D721Med (cell line): Measurements from ENCODE around the gene DDX3X.
"Not testable (repeated sequence)": the region's sequence is repeated elsewhere in the genome, so short reads cannot be mapped to it uniquely, and the experiment has no call there.

Source experiments
- DNase-seq: peaks from one replicate; pipeline ENCODE4 v3.0.0; 2011; ENCODE audit warnings: low spot score; ENCODE audit not compliant: insufficient read length
- FAIRE-seq: peaks from 2 replicates; lab custom pipeline; 2011; peaks lifted over from hg19 to GRCh38; lab: Jason Lieb, UNC
- CTCF ChIP-seq: IDR thresholded peaks from 2 replicates; pipeline ENCODE4 v1.5.1; 2012; ENCODE audit warnings: mild to moderate bottlenecking, control low read depth; ENCODE audit not compliant: insufficient read depth; ENCODE audit errors: missing control alignments

The DDX3X gene

GRCh38 chrX:41397768-41398167 is 63.8 kb downstream of the DDX3X start:
- no peak for TF ChIP-seq CTCF
- DNase-seq (no peak), FAIRE-seq (no peak)

- not testable (repeated sequence) for DNase-seq, FAIRE-seq
Observed at GRCh38 chrX:41402556-41402955, 68.6 kb downstream of the DDX3X start.

GRCh38 chrX:41405551-41405950 is 71.6 kb downstream of the DDX3X start:
- no peak for TF ChIP-seq CTCF
- DNase-seq (no peak), FAIRE-seq (no peak)

GRCh38 chrX:41406201-41406600 is 72.2 kb downstream of the DDX3X start:
- no peak for TF ChIP-seq CTCF
- FAIRE-seq (no peak), DNase-seq (no peak)

GRCh38 chrX:41407816-41408215 is 73.9 kb downstream of the DDX3X start:
- peak; percentile 11 for FAIRE-seq
- DNase-seq: no peak
- TF ChIP-seq CTCF: no peak

- no peak for DNase-seq
- TF ChIP-seq CTCF: no peak
- FAIRE-seq: no peak
Observed at GRCh38 chrX:41408576-41408975, 74.6 kb downstream of the DDX3X start.

GRCh38 chrX:41409006-41409405 is 75.0 kb downstream of the DDX3X start:
- FAIRE-seq: no peak
- no peak for TF ChIP-seq CTCF
- DNase-seq: no peak

GRCh38 chrX:41411222-41411621 is 77.3 kb downstream of the DDX3X start:
- not testable (repeated sequence) for FAIRE-seq, DNase-seq
